ENCODE results near the gene TSPAN3. TPM values are rescaled to one million over a fixed set of nuclear protein-coding genes. Genes with fewer than 3 reads are reported as not detected.

The TSPAN3 gene
- total RNA-seq, 3 donors from 2014 or later (not counting 1 experiment from before 2014, with no cell fraction given), result 18.7 to 37.4 (median 29.9) TPM

DNA sequence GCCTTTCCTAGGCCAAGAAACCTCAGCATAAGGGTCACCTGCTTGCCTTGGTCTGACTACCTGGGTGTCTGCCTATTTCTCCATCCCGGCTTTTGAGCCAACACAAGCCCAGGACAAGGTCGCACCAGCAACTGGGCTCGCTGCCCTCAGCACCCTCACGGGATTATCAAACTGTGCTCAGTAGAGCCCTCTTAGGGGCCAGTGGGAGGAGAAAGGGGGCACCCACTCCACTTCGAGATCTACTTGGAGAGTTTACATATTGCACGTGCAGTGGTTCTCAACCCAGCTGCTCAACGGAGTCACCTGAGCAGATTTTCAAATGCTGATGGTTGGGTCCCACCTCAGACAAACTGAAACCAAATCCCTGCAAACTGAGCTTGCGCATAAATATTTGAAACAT lies 31.1 kb downstream of the TSPAN3 start:
- Mint-ChIP-seq H3K4me3 (no peak overlapping the region), H3K27me3 (ENCODE audit: low read depth in 2 of 2) (no peaks in the 10 kb centered on the region), H3K36me3 (peaks cover 4% of the 10 kb centered on the region), H3K9me3 (no peaks in the 10 kb centered on the region), H3K4me1 (peaks cover 26 to 57% of the 10 kb centered on the region in 2 donors), H3K27ac (peak overlapping the region; percentile 86 to 97)
- Histone ChIP-seq H3K9me3 (ENCODE audit: control insufficient read depth, insufficient read depth, low read length) (peaks cover 23% of the 10 kb centered on the region), H3K27me3 (ENCODE audit: control insufficient read depth, insufficient read depth, low read length) (no peaks in the 10 kb centered on the region), H3K4me3 (ENCODE audit: low read length) (no peak overlapping the region), H3K4me1 (ENCODE audit: control insufficient read depth, insufficient read depth, low read length) (peaks cover 8% of the 10 kb centered on the region), H3K27ac (ENCODE audit: low read length) (no peak overlapping the region), H3K36me3 (ENCODE audit: control insufficient read depth, insufficient read depth, low read length) (peaks cover 39% of the 10 kb centered on the region)
- WGBS (ENCODE audit: insufficient coverage), result 96% methylated on average over 8 of the region's 8 CpGs
- ATAC-seq (no peak), DNase-seq (no peak)
- intact Hi-C loops (cut with micrococcal nuclease), result loop anchor here (2.0 kb wide), 1 partner anchor 31 kb away; the partner anchor contains the start of gene TSPAN3
- TF ChIP-seq, protein P1, sequence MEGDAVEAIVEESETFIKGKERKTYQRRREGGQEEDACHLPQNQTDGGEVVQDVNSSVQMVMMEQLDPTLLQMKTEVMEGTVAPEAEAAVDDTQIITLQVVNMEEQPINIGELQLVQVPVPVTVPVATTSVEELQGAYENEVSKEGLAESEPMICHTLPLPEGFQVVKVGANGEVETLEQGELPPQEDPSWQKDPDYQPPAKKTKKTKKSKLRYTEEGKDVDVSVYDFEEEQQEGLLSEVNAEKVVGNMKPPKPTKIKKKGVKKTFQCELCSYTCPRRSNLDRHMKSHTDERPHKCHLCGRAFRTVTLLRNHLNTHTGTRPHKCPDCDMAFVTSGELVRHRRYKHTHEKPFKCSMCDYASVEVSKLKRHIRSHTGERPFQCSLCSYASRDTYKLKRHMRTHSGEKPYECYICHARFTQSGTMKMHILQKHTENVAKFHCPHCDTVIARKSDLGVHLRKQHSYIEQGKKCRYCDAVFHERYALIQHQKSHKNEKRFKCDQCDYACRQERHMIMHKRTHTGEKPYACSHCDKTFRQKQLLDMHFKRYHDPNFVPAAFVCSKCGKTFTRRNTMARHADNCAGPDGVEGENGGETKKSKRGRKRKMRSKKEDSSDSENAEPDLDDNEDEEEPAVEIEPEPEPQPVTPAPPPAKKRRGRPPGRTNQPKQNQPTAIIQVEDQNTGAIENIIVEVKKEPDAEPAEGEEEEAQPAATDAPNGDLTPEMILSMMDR (IDR thresholded peaks at IDR 0.05), result no peak

DNA sequence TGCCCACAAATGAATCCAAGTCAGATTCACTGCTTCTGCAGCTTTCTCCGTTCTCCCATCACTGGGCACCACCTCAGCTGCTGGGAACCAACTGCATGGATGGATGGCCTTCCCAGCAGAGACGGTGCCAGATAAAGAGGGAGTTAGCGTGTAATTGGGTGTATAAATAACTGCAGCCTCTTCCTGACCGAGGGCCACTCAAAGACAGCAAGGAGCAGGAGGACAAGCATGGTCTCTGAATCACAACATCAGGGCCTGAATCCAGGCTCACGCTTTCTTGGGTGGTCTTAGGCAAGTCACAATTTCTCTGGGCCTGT lies 31.7 kb downstream of the TSPAN3 start:
- H3K4me1 ChIP-seq (ENCODE audit: control insufficient read depth, insufficient read depth, low read length), result peaks cover 11% of the 10 kb centered on the region
- no peak overlapping the region for H3K4me3 Mint-ChIP-seq
- TF ChIP-seq, protein P1 (IDR thresholded peaks at IDR 0.05), result no peak
- no peak for DNase-seq
- H3K27ac ChIP-seq (ENCODE audit: low read length), result no peak overlapping the region
- peaks cover 37% of the 10 kb centered on the region for H3K36me3 ChIP-seq (ENCODE audit: control insufficient read depth, insufficient read depth, low read length)
- H3K4me3 ChIP-seq (ENCODE audit: low read length), result no peak overlapping the region
- 98% methylated on average over 5 of the region's 5 CpGs for WGBS (ENCODE audit: insufficient coverage)
- intact Hi-C loops (cut with micrococcal nuclease), result no loop called here
- ATAC-seq, result no peak
- H3K36me3 Mint-ChIP-seq, result peaks cover 4% of the 10 kb centered on the region
- H3K4me1 Mint-ChIP-seq, result peaks cover 24 to 63% of the 10 kb centered on the region in 2 donors
- no peaks in the 10 kb centered on the region for H3K9me3 Mint-ChIP-seq
- no peaks in the 10 kb centered on the region for H3K27me3 Mint-ChIP-seq (ENCODE audit: low read depth in 2 of 2)
- H3K9me3 ChIP-seq (ENCODE audit: control insufficient read depth, insufficient read depth, low read length), result peaks cover 23% of the 10 kb centered on the region
- H3K27ac Mint-ChIP-seq, result peak overlapping the region; percentile 67 to 97
- no peaks in the 10 kb centered on the region for H3K27me3 ChIP-seq (ENCODE audit: control insufficient read depth, insufficient read depth, low read length)

DNA sequence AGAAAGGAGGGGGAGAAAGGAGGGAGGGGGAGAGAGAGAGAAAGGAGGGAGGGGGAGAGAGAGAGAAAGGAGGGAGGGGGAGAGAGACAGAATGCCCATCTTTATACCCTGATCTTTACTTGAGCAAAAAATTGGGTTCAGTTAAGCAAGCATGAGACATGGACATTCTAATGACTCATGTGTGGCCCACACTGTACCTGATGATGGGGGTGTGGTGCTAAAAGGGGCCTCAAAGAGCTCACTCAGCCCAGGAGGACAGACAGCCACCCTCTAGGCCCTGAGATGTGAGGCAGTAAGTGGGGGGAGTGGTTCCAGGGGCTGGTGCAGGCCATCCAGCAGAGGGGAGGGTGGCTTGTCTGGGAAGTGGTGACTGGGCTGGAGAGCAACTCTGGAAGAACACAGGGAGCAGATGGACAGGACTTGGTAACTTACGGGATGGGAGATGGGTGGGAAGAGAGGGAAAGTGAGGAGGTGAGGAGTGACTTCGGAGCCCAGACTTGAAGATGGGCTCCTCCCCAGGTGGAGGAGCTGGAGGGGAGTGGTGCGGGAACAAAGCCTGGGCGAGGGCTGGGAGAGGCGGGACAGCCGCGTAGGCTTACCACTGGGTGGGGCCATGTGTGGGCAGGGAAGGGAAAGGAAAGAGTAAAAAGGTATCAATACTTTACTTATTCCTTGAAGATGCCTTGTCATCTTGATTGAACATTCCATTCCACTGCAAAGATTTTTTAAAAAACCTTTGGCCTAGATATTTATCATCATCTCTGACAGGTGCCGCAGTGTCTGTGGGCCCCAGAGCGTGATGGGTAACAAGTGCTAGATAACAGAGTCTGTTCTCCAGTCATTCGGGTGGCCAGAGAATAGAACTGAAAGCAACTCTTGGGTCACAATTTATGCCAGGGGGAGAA lies 32.3 kb downstream of the TSPAN3 start:
- H3K9me3 ChIP-seq (ENCODE audit: control insufficient read depth, insufficient read depth, low read length), result peaks cover 23% of the 10 kb centered on the region
- peaks cover 28 to 67% of the 10 kb centered on the region in 2 donors for H3K4me1 Mint-ChIP-seq
- no peaks in the 10 kb centered on the region for H3K27me3 ChIP-seq (ENCODE audit: control insufficient read depth, insufficient read depth, low read length)
- no peaks in the 10 kb centered on the region for H3K9me3 Mint-ChIP-seq
- no peak overlapping the region for H3K27ac ChIP-seq (ENCODE audit: low read length)
- no peak overlapping the region for H3K4me3 Mint-ChIP-seq
- ATAC-seq (peak; percentile 48 to 88 (median 58)), DNase-seq (no peak)
- TF ChIP-seq, protein P1 (IDR thresholded peaks at IDR 0.05), result no peak
- no peak overlapping the region for H3K4me3 ChIP-seq (ENCODE audit: low read length)
- peaks cover 4% of the 10 kb centered on the region for H3K36me3 Mint-ChIP-seq
- WGBS (ENCODE audit: insufficient coverage), result 95% methylated on average over 6 of the region's 10 CpGs
- H3K36me3 ChIP-seq (ENCODE audit: control insufficient read depth, insufficient read depth, low read length), result peaks cover 38% of the 10 kb centered on the region
- no peaks in the 10 kb centered on the region for H3K27me3 Mint-ChIP-seq (ENCODE audit: low read depth in 2 of 2)
- intact Hi-C loops (cut with micrococcal nuclease), result no loop called here
- H3K4me1 ChIP-seq (ENCODE audit: control insufficient read depth, insufficient read depth, low read length), result peaks cover 11% of the 10 kb centered on the region
- peak overlapping the region; percentile 67 to 97 for H3K27ac Mint-ChIP-seq

Measured in natural killer cell (primary cell).